Activated gamma-delta T cell treated with Interleukin-2 at 50 U/mL for 16 hours (primary cell): ENCODE data around the gene COMMD9.

ENCODE experiments used
- DNase-seq: peaks from one replicate; pipeline ENCODE4 v3.0.0-alpha.2; 2020

COMMD9 gene

GRCh38 chr11:36295926-36296325 lies 6.7 kb upstream of the COMMD9 start, which contains the start of gene PRR5L:
TSS of gene PRR5L (plus strand) at chr11:36296288. CDS start at chr11:36401122, 104,834 bp downstream.
- DNase-seq: no peak

GRCh38 chr11:36292311-36292722 lies 3.1 kb upstream of the COMMD9 start:
- no peak for DNase-seq

- no peak for DNase-seq
Observed at GRCh38 chr11:36288442-36289225, 590 bp downstream of the COMMD9 start.

- DNase-seq: no peak
Observed at GRCh38 chr11:36282926-36283325, 6.3 kb downstream of the COMMD9 start.

- DNase-seq: no peak
Observed at GRCh38 chr11:36281850-36282249, 7.4 kb downstream of the COMMD9 start.

- no peak for DNase-seq
Observed at GRCh38 chr11:36280531-36280930, 8.7 kb downstream of the COMMD9 start.

GRCh38 chr11:36278531-36279282 lies 10.5 kb downstream of the COMMD9 start:
- no peak for DNase-seq

- DNase-seq: no peak
Observed at GRCh38 chr11:36274414-36274813, 14.8 kb downstream of the COMMD9 start.

- no peak for DNase-seq
Observed at GRCh38 chr11:36273110-36273509, 16.1 kb downstream of the COMMD9 start.

- DNase-seq: no peak
Observed at GRCh38 chr11:36271794-36272407, 17.3 kb downstream of the COMMD9 start.

- DNase-seq: no peak
Observed at GRCh38 chr11:36270701-36271100, 18.5 kb downstream of the COMMD9 start.

- DNase-seq: no peak
Observed at GRCh38 chr11:36268337-36268985, 20.8 kb downstream of the COMMD9 start.

GRCh38 chr11:36266767-36267166 lies 22.5 kb downstream of the COMMD9 start:
- DNase-seq: no peak

GRCh38 chr11:36265793-36266628 lies 23.2 kb downstream of the COMMD9 start:
- peak; percentile 45 for DNase-seq

- DNase-seq: no peak
Observed at GRCh38 chr11:36264973-36265344, 24.3 kb downstream of the COMMD9 start.

- DNase-seq: no peak
Observed at GRCh38 chr11:36264011-36264972, 24.9 kb downstream of the COMMD9 start.

- no peak for DNase-seq
Observed at GRCh38 chr11:36261094-36261493, 28.1 kb downstream of the COMMD9 start.

- DNase-seq: no peak
Observed at GRCh38 chr11:36258730-36259360, 30.4 kb downstream of the COMMD9 start.

- DNase-seq: no peak
Observed at GRCh38 chr11:36257351-36257750, 31.9 kb downstream of the COMMD9 start.

- DNase-seq: no peak
Observed at GRCh38 chr11:36254713-36255112, 34.5 kb downstream of the COMMD9 start.

GRCh38 chr11:36253238-36253637 lies 36.0 kb downstream of the COMMD9 start:
- no peak for DNase-seq
